HG03039 (cell line): Measurements from ENCODE around the gene KCNIP4.

ENCODE experiments used
- ATAC-seq: cut with Tn5 transposase; IDR thresholded peaks from one replicate; pipeline ENCODE4 v1.9.1; 2021; ENCODE audit warnings: mild to moderate bottlenecking, moderate library complexity; ENCODE audit not compliant: unreplicated experiment

The KCNIP4 gene

GRCh38 chr4:21768349-21769310, 179.9 kb downstream of the KCNIP4 start:
- ATAC-seq = no peak

GRCh38 chr4:21765810-21766407, 182.7 kb downstream of the KCNIP4 start:
- ATAC-seq = peak; percentile 64

GRCh38 chr4:21763855-21764254, 184.7 kb downstream of the KCNIP4 start:
- ATAC-seq = no peak

- ATAC-seq = no peak
Observed at GRCh38 chr4:21757248-21757647, 191.3 kb downstream of the KCNIP4 start.

GRCh38 chr4:21753084-21753760, 195.3 kb downstream of the KCNIP4 start:
- no peak for ATAC-seq

- ATAC-seq = no peak
Observed at GRCh38 chr4:21752616-21753015, 196.0 kb downstream of the KCNIP4 start.

- no peak for ATAC-seq
Observed at GRCh38 chr4:21749924-21750323, 198.6 kb downstream of the KCNIP4 start.

GRCh38 chr4:21749412-21749811, 199.2 kb downstream of the KCNIP4 start:
- no peak for ATAC-seq

GRCh38 chr4:21744046-21744445, 204.5 kb downstream of the KCNIP4 start:
- ATAC-seq = no peak

GRCh38 chr4:21742326-21742725, 206.2 kb downstream of the KCNIP4 start:
- ATAC-seq = no peak

- ATAC-seq = no peak
Observed at GRCh38 chr4:21738821-21739220, 209.8 kb downstream of the KCNIP4 start.

GRCh38 chr4:21735866-21736265, 212.7 kb downstream of the KCNIP4 start:
- ATAC-seq = no peak

- ATAC-seq = no peak
Observed at GRCh38 chr4:21733894-21734630, 214.5 kb downstream of the KCNIP4 start.

- no peak for ATAC-seq
Observed at GRCh38 chr4:21728304-21728703, 220.3 kb downstream of the KCNIP4 start.

- no peak for ATAC-seq
Observed at GRCh38 chr4:21726255-21726815, 222.2 kb downstream of the KCNIP4 start.

GRCh38 chr4:21722157-21722839, 226.3 kb downstream of the KCNIP4 start:
- ATAC-seq = no peak

GRCh38 chr4:21716531-21716930, 232.0 kb downstream of the KCNIP4 start:
- ATAC-seq = no peak

- no peak for ATAC-seq
Observed at GRCh38 chr4:21710179-21710835, 238.3 kb downstream of the KCNIP4 start.

GRCh38 chr4:21709761-21710160, 238.8 kb downstream of the KCNIP4 start:
- no peak for ATAC-seq

GRCh38 chr4:21709031-21709430, 239.5 kb downstream of the KCNIP4 start:
- ATAC-seq = no peak
